Epithelial cell of umbilical artery (primary cell): Measurements from ENCODE around the gene CILP2. TPM values are rescaled to one million over a fixed set of nuclear protein-coding genes. Genes with fewer than 3 reads are reported as not detected.

Experiments
- total RNA-seq: library from RNA; depleted of rRNA; stranded (reverse); fragments of >200 nt; gene quantifications from 2 replicates; pipeline ENCODE4 v1.2.3, GENCODE V29; 2014

The CILP2 gene
- total RNA-seq = not detected in 2 replicates

GRCh38 chr19:19538061-19538784 is at the start of gene CILP2:
TSS of gene CILP2 (plus strand) at chr19:19538265. CDS start at chr19:19538350, 85 bp downstream.

GRCh38 chr19:19514881-19515641 is 23.0 kb upstream of the CILP2 start, which contains the start of gene TSSK6:
TSS of gene TSSK6 (minus strand) at chr19:19515548. CDS start at chr19:19515427, 121 bp downstream.

GRCh38 chr19:19515642-19516519 is 22.2 kb upstream of the CILP2 start, which contains the start of gene NDUFA13:
TSS of gene NDUFA13 (plus strand) at chr19:19516225. CDS start at chr19:19516239, 14 bp downstream.

GRCh38 chr19:19528721-19529490 is 9.2 kb upstream of the CILP2 start, which contains the start of gene YJEFN3:
TSS of gene YJEFN3 (plus strand) at chr19:19528911. CDS start at chr19:19528933, 22 bp downstream.

Other genes with a start within 250 kb of the CILP2 start
- 15.6 and 20.1 TPM in 2 replicates for gene SUGP1, start 217.8 kb upstream of the CILP2 start, total RNA-seq
- gene MAU2, start 217.4 kb upstream of the CILP2 start, total RNA-seq = 24.7 and 27.4 TPM in 2 replicates
- 46.8 and 51.0 TPM in 2 replicates for gene GATAD2A, start 132.6 kb upstream of the CILP2 start, total RNA-seq
- gene TSSK6, start 22.7 kb upstream of the CILP2 start, total RNA-seq = 0.32 and 0.76 TPM in 2 replicates
- gene NDUFA13, start 22.0 kb upstream of the CILP2 start, total RNA-seq = 50.8 and 253 TPM in 2 replicates
- gene YJEFN3, start 9.4 kb upstream of the CILP2 start, total RNA-seq = under 0.01 and 1.2 TPM in 2 replicates
- not detected in 2 replicates for gene PBX4, start 80.4 kb downstream of the CILP2 start, total RNA-seq
- 0.30 and 0.32 TPM in 2 replicates for gene LPAR2, start 90.0 kb downstream of the CILP2 start, total RNA-seq
- gene GMIP, start 105.4 kb downstream of the CILP2 start, total RNA-seq = 4.3 and 10.7 TPM in 2 replicates
- gene ATP13A1, start 125.4 kb downstream of the CILP2 start, total RNA-seq = 21.6 and 49.7 TPM in 2 replicates
- 8.1 and 13.4 TPM in 2 replicates for gene ZNF101, start 130.6 kb downstream of the CILP2 start, total RNA-seq
- gene ZNF14, start 194.8 kb downstream of the CILP2 start, total RNA-seq = 4.9 and 5.3 TPM in 2 replicates